HG02970 (cell line): ENCODE measurements around the gene CEACAM4.

Source experiments
- ATAC-seq: cut with Tn5 transposase; IDR thresholded peaks from one replicate; pipeline ENCODE4 v1.9.1; 2021; ENCODE audit warnings: mild to moderate bottlenecking, moderate library complexity, moderate number of reproducible peaks; ENCODE audit not compliant: unreplicated experiment, low FRiP score

CEACAM4 gene

DNA sequence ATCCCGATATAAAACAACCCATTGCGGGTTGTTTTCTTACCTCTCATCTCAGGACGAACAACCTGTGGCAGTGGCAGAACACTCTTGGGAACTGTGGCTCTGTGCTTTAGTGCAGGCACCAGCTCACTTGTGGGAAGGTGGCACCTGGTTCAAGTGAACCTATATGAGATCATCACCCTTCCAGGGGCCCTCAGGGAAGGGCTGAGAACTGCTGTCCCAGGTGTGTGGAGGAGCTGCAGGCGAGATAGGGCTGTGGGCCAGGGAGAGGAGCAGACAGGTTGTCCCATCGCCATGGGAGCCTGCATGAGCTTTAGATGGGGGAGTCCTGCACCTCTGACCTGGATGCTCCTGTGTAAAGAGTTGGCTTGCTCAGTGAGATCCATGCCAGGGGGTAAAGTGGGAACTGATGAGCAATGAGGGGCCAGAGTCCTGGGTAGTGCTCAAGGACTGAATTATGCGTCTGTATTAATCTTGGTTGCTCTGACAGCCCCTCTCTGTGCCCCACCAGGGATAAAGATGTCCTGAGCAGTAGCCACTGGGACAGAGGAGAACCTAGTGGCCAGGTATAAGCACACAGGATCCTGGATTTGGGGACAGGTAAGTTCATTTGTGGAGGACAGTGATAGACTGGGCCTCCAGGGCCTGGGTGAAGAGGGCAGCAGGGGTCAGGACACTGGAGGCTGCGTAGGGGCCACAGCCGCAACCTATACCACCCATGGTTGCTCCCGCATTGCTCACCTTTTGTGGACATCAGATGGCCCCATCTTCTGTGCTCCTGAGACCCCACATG is 8.7 kb downstream of the CEACAM4 start:
- ATAC-seq: no peak

DNA sequence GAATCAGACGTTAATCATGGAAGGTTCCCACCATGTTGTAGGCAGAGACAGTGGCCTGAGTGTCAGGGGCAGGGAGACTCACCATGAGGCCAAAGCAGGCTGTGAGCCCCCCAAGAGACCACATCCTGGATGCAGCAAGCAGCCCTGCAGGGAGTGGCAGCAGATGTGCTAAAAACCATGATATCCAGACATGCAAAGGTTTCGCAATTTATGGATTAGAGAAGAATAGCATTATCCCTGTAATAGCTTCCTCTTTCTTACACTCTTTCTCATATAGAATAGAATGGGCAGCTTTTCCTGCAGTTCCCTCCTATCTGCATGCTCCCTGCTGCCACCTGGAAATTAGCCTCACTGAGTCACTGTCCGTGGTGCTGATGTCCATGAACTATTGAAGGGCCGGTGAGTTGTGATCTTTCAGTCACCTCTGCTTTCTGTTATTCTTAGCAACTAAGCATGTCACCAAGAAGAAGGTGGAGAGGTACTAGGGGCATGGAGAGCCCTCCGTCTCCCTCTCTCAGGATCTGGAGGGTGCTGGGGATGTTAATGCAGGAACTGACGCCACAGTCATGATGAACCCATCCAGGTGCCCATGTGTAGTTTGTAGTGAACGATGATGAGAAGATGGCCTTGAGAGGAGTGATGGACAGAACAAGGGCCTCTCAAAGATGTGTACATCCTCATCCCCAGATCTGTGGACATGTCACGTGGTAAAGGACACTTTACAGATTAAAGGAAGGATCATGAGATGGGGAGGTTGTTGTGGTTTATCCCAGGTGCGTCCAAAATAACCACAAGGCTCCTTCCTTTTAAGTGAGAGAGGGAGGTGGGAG is 9.9 kb downstream of the CEACAM4 start:
- no peak for ATAC-seq

DNA sequence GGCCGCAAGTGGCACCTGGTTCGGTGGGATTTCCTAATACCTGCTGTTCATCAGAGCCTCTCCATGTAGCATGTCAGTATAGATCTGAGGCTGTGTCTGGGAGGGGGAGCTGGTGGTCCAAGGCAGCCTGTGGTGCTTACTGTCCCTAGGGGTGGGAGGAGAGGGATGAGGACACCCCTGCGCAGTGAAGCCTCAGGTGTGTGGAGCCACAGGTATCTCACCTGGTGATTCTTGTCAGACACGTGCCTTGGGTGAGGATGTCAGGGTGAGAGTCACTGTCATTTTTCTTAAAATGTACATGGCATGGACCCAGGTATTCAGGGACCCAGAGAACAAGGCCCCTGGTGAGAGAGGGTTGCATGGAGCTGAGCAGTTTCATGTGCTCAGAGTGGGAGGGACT is 11.7 kb downstream of the CEACAM4 start:
- ATAC-seq: no peak

DNA sequence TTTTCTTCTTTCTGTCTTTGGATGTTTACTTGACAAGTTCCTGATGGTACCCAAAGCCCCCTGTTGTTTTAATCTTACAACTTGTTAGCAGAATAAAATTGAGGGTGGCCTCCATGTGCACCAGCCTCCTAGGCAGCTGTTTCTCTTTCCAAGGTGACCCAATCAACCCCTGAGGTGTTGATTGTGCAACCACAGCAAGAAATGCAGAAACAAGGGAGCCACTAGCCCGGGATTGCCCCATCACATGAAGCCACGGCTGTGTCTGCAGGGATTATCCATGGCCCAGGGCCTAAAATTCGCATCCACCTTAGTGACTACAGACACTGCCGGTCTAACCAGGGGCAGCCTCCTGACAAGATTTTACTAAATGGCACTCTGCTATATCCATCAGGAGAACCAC is 14.4 kb downstream of the CEACAM4 start:
- ATAC-seq: no peak

DNA sequence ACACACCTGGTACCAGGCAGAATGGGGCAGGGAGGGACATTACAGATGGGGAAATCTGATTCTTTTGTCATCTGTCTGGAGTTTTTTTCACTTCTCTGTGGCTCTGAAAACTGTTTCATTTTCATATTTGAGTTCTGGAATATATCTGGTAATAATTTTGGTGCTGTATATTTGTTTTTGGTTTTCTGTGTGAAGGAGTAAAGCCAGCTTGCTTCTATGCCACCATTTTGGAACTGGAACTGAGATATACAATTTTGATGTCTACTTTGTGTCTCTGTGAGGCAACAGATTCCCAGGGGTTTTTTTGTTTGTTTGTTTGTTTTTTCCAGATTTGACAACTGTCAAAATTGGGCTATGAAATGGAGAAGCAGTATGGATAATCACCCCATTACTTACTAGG is 16.1 kb downstream of the CEACAM4 start:
- ATAC-seq: no peak

DNA sequence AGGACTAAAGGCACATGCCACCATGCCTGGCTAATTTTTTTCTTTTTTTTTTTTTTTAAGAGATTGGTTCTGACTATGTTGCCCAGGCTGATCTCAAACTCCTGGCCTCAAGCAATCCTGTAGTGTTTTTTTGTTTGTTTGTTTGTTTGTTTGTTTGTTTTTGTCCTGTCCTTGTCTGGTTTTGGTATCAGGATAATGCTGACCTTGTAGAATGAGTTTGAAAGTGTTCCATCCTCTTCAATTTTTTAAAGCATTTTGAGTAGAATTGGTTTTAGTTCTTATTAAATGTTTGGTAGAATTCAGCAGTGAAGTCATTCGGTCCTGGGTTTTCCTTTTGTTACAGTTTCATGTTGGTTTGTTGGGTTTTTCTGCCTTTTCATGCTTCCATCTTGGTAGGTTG is 19.2 kb downstream of the CEACAM4 start:
- no peak for ATAC-seq

DNA sequence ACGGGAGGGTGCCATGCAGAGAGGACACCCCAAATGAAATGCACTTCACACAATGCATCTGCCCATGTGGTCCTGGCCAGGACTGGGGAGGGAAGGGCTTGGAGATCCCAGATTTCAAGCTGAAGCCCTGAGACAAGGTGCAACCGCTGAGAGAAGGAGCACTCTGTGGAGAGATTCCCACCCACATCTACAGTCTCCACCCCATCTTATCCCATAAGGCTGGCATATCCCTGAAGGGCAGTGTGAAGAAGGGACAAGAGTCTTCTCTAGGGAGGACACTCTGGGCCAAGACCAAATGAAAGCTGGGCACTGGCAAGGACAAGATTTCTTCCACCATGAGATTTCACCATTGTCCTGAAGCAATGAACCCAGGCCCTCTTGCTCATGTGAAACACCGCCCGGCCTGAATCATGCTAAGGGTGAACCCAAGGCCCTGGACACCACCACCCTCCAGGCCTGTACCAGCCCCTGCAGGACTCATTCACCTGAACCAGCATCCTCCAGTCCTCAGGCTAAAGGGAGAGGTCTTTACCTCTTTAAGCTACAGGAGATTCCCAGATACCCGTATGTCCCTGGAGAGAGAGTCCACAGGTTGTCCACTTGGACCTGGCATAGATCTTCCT is 20.5 kb downstream of the CEACAM4 start:
- ATAC-seq: no peak

DNA sequence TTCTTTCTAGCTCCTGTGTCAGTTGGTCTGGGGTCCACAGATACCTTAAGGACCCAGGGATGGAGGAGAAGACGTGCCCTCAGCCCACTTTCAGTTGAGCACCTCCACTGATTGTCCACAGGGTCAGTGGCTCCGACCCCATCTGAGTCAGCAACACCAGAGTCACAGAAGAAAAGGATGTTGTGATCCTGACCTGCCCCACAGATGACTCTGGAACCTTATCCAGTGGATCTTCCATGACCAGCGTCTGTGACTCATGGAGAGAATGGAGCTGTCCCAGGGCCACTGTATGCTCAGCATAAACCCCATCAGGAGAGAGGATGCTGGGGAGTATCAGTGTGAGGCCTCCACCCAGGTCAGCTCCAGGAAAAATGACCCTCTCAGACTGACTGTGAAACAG is 22.0 kb downstream of the CEACAM4 start:
- ATAC-seq: no peak

DNA sequence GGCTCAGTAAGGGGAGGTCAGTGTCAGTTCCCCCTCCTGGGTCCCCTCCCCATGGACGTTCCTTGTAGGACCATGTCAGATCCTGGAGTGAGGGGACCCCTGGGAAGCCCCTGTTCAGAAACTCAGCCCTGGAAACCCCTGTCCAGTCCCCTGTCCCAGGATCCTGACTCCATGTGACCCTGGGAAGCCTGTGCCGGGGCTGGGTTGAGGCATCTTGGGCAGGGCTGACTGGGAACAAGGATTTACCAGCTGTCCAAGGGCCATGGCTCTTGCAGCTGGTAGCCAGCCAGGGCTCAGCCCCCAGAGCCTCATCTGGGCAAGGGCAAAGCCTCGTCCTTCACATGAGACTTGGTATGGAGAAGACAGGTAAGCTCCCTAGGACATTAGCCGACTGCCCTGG is 25.1 kb downstream of the CEACAM4 start:
- ATAC-seq: no peak

DNA sequence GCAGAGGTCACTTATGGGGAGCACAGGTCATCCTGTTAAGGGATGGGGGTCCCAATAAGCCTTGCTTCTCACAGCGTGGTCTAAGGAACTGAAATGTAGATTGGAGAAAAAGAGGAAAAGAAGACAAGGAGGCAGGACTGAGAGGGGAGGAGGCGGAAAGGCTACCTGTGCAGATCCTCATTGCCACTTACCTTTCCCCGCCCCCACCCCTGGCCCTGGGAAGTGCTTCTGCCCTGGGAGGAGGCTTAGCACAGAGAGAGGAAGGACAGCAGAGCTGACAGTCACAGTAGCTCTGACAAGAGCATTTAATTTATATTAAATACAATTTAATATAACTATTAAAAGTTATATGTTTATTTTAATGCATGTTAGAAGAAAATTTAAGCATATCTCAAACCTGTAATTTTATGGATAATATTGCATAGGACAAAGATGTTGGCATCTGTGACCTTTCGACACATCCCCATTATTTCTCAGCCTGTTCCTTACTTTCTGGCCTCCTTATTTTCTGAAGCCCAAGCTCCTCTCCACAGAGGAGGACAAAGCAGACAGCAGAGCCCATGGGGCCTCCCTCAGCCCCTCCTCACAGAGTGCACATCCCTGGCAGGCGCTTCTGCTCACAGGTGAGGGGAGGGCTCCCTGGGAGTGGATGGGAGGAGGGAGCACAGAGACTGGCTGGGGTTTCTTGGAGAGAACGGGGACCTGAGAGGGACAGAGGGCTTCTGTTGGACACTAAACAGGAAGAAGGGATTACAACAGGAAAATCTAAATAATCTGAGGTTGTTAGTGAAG is 27.5 kb downstream of the CEACAM4 start:
- no peak for ATAC-seq

DNA sequence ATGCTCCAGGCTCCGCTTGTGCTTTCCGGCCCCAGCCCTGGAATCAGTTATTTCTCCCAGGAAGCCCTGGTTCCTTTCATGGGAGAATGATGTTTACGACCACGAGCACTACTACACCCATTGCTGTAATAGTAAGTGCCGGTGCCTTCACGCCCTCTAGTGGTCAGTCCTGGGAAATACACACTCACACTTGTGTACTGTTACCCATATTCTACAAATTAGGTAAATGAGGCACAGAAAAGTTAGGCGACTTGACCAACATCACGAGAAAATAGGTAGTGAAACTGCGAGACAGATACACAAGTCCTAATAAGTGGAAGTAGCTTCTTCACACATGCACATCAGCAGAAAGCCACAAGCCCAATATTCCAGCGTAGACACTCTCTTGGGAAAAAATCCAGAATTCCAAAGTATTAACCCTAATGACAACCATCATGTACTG is 29.3 kb downstream of the CEACAM4 start:
- no peak for ATAC-seq

DNA sequence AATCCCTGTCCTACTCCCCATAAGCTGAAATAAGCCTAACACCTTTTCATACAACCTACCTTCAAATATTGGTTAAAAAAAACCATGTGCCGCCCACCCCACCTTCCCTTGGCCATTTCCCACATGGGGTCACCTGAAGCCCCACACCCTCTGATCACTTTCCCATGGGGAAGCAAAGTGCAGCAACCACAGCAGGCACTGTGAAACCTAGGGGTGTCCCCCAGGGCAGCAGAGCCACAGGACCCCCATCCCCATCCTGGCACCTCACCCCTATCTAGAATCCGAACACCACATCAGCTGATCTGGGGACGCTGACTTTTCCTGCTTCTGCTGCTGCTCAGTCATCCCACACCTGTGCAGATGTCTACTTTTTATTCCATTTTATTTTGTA is 31.0 kb downstream of the CEACAM4 start:
- ATAC-seq: no peak

DNA sequence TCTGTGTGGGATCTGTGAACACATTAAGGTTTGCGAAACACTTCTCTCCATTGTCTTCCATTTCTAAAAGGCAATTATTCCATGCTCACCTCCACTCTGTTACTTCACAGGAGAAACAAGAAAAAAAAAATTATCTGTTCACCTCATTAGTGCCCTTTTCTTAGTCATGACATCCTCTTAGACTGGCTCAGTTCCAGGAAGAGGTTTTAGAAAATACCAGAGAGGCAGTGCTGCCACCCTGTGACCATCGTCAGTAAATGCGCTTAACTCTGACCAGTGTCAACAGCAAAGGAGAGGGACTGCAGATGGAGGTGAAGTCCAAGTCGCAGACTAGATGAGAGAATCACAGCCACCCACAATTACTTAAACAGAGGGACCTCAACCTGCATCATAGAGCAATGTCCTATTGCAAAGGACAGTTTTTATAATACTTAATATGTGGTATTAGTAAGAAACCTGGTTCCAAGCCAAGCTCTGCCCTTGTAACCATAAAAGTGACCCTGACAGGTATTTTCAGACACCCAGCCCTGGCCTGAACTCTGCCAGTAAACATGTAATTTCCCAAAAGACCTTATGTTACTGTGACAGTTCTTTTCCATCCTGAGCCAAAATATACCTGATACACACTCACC is 31.5 kb downstream of the CEACAM4 start:
- no peak for ATAC-seq

DNA sequence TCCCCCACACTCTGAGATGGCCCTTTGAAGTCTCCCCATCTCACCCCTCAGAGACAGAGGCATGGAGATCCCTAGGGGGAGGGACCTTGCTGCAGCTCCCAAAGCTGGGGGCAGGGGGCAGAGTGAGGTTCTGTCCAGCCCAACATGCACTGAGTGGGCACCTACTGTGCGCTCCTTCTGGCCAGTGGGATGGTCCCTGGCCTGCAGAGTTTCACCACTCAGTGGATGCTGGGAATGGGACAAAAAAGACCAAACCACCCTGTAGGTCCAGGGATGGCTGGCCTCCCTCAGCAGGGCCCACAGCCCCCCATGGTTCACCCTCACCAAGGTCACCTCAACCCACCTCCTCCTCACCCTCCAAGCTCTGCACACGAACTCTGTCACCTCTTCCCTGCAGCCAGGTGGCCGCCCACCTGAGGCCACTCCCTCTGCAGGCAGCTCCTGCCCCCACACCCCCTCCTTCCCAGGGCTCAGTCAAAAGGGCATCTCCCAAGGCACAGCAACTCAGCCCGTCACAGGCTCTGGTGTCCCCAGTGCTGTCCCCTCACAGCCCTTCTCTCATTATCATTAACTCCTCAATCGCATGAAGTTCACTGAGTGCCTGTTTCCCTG is 34.8 kb downstream of the CEACAM4 start:
- no peak for ATAC-seq

DNA sequence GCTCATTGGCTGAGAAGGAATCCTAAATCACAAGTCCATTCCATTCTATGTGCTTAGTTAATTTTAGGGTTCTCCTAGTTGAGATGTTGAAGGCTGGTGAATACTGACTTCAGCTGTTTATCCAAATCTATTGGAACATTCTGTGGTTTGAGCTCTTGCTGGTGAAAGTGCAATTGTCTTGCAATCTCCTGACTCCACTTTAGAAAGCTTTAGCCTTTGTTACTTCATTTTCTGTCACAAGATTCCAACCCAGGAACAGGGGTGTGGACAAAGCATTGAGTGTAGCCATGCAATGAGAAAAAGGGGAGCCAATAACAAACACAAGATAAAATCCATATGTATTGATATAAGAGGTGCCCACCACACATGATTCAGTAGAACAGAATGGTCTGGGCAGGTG is 35.9 kb downstream of the CEACAM4 start:
- ATAC-seq: no peak

DNA sequence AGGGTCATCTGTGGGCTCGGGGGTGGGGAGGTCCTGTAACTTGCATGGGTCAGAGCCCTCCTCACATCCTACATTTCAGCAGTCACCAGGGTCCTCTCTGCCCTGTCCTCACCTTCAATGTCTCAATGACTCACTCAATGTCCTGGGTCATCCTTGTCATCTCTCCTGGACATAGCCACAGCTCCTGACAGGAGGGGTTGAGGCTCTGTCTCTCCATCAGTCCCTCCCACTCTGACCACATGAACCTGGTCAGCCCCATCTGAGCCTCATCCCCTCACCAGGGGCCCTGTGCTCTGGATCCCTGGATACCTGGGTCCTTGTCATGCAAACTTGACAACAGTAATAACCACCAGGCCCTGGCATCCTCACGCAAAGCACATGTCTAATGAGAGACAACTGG is 37.5 kb downstream of the CEACAM4 start:
- no peak for ATAC-seq

DNA sequence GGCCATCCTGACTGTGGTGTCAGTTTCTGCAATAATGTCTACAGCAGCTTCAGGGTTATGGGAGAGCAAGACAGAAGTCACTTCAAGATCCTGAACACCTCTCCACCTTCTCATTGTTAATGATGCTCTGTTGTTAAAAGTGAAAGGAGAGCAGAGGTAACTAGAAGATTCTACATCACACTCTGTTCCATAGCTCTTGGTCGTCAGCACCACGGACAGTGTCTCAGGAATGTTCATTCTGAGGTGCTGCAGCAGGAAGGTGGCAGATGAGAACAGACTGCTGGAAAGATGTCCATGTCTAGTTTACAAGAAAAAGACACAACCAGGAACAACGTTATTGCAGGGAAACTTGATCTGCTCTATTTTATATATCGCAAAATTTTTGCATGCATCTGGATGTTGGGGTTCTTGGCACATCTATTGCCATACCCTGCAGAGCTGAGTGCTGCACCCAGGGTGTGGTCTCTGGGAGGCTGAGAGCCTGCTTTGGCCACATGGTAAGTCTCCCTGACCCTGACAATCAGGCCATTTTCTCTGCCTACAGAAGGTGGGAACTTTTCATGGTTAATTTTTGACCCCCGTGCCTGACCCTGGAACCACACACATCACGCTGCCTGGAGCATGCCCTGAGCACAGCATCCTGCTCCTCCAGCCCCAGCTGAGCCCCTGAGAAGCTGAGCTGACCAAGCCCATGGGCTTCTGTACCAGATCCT is 38.2 kb downstream of the CEACAM4 start:
- no peak for ATAC-seq

DNA sequence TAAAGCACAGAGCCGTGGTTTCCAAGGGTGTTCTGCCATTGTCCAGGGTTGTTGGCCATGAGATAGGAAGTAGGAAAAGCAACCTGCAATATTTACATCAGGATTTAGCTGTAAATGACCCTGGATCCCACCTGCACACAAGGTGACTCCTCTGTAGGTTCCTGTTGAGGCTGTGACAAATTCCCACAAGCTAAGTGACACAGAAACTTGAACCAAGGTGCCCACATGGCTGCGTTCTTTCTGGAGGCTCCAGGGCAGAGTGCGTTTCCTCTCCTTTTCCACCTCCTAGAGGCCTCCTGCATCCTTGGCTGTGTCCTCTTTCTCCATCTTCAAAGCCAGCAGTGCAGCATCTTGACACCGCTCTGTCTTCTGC is 39.0 kb downstream of the CEACAM4 start:
- no peak for ATAC-seq
